HepG2 (cell line): ENCODE measurements around the gene CALR. TPM values are rescaled to one million over a fixed set of nuclear protein-coding genes. Genes with fewer than 3 reads are reported as not detected.

Source experiments
- ARID4A ChIP-seq: sonication (generic); formaldehyde crosslinking; IDR thresholded peaks from 2 replicates; pipeline ENCODE4 v1.5.0; 2020; ENCODE audit warnings: mild to moderate bottlenecking, missing genetic modification reagents, borderline replicate concordance
- ESRRA ChIP-seq: sonication (generic); formaldehyde crosslinking; IDR thresholded peaks from 2 replicates; pipeline ENCODE4 v1.5.1; 2020; ENCODE audit warnings: mild to moderate bottlenecking, low read depth, missing genetic modification reagents
- PATZ1 ChIP-seq: sonication (generic); formaldehyde crosslinking; IDR thresholded peaks from 2 replicates; pipeline ENCODE4 v1.4.0; 2020; ENCODE audit warnings: missing genetic modification reagents
- TBL1XR1 ChIP-seq: fragments of 150-350 bp; IDR thresholded peaks from 2 replicates; pipeline ENCODE4 v1.6.1; 2014; ENCODE audit warnings: borderline replicate concordance, low read length; ENCODE audit not compliant: partially characterized antibody
- TBP ChIP-seq: sonication (generic); formaldehyde crosslinking; IDR thresholded peaks from 2 replicates; pipeline ENCODE4 v1.5.0; 2020; ENCODE audit warnings: missing genetic modification reagents
- TCF12 ChIP-seq, 2 experiments: fragments of 450-650 bp in 1 of 2; sonication (generic) in 1 of 2; formaldehyde crosslinking in 1 of 2; IDR thresholded peaks; 2 replicates each; pipeline versions ENCODE4 v1.6.1 to v1.8.0; 2017 to 2022; ENCODE audit warnings: antibody characterized with exemption in 1 of 2, mild to moderate bottlenecking in 1 of 2, missing genetic modification reagents in 1 of 2, moderate library complexity in 1 of 2
- ZNF496 ChIP-seq: sonication (generic); formaldehyde crosslinking; IDR thresholded peaks from 2 replicates; pipeline ENCODE4 v1.8.1; 2023; ENCODE audit warnings: mild to moderate bottlenecking, moderate library complexity, missing genetic modification reagents; ENCODE audit not compliant: insufficient replicate concordance
- ZNF513 ChIP-seq: sonication (generic); formaldehyde crosslinking; conservative IDR thresholded peaks from 2 replicates; pipeline ENCODE4 v1.5.0; 2020; ENCODE audit warnings: missing genetic modification reagents
- polyA plus RNA-seq, 8 experiments: library from polyadenylated mRNA; depleted of rRNA in 3 of 8; stranded (reverse) in 7 of 8; unstranded in 1 of 8; fragments of >200 nt; fragmentation: Illumina TruSeq in 4 of 8; extraction: Trizol in 4 of 8; gene quantifications; 2 replicates each; pipeline versions ENCODE4 v1.2.1 to v1.2.3, GENCODE V29; 2011 to 2016; ENCODE audit warnings: low read depth in 4 of 8, missing spikeins in 1 of 8, mixed read lengths in 1 of 8; ENCODE audit not compliant: insufficient read depth in 1 of 8
- total RNA-seq, 5 experiments: library from RNA; depleted of rRNA; stranded (reverse); fragments of >200 nt; fragmentation: Illumina TruSeq; extraction: Trizol; gene quantifications; 2 replicates each; pipeline ENCODE4 v1.2.3, GENCODE V29; 2016; ENCODE audit warnings: low read depth in 1 of 5
- TF ChIP-seq, protein P1 (sequence below): sonication (generic); formaldehyde crosslinking; IDR thresholded peaks from 2 replicates; pipeline ENCODE4 v1.5.0; 2020; ENCODE audit warnings: mild to moderate bottlenecking, missing genetic modification reagents, borderline replicate concordance

CALR gene
- total and polyA plus RNA-seq, 2 of the 13 experiments (the other 11 are each of a cell fraction or from before 2014, with no cell fraction given) = 898 to 934 TPM

DNA sequence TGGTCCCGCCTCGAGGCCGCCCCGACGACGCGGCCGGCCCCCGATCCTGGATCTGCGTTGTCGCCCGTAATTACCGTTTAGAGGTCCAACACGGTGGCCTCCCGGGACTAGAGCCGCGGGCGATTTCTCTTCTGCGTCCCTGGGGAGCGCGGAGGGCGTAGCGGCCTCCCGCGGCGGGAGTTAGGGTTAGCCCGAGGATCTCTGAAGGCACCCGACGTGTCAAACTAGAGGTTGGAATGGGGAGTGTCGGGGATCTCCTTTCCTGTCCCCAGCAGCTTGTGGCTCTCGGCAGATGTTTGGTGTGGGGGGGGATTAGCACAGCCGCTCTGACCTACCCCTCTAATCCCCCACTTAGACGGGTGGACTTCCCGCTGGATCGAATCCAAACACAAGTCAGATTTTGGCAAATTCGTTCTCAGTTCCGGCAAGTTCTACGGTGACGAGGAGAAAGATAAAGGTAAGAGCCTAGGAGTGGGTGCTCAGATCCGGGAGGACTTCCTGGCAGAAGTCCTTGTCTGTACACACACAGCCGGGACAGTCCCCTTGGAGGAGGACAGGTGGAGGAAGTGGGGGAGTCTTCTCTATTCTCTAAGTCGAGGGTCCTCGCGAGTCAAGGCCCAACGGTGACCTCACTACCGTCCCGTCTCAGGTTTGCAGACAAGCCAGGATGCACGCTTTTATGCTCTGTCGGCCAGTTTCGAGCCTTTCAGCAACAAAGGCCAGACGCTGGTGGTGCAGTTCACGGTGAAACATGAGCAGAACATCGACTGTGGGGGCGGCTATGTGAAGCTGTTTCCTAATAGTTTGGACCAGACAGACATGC lies 581 bp downstream of the CALR start (continued):
- TF ChIP-seq ARID4A (CRISPR knock-in tag) = peak; percentile 2; the same call in 1 of the 2 replicates
- TF ChIP-seq ESRRA (CRISPR knock-in tag) = 0 out of 2 replicates have a peak, but pooled peaks have one; percentile 1
- no peak for TF ChIP-seq ZNF496 (CRISPR knock-in tag)
- TF ChIP-seq, protein P1, sequence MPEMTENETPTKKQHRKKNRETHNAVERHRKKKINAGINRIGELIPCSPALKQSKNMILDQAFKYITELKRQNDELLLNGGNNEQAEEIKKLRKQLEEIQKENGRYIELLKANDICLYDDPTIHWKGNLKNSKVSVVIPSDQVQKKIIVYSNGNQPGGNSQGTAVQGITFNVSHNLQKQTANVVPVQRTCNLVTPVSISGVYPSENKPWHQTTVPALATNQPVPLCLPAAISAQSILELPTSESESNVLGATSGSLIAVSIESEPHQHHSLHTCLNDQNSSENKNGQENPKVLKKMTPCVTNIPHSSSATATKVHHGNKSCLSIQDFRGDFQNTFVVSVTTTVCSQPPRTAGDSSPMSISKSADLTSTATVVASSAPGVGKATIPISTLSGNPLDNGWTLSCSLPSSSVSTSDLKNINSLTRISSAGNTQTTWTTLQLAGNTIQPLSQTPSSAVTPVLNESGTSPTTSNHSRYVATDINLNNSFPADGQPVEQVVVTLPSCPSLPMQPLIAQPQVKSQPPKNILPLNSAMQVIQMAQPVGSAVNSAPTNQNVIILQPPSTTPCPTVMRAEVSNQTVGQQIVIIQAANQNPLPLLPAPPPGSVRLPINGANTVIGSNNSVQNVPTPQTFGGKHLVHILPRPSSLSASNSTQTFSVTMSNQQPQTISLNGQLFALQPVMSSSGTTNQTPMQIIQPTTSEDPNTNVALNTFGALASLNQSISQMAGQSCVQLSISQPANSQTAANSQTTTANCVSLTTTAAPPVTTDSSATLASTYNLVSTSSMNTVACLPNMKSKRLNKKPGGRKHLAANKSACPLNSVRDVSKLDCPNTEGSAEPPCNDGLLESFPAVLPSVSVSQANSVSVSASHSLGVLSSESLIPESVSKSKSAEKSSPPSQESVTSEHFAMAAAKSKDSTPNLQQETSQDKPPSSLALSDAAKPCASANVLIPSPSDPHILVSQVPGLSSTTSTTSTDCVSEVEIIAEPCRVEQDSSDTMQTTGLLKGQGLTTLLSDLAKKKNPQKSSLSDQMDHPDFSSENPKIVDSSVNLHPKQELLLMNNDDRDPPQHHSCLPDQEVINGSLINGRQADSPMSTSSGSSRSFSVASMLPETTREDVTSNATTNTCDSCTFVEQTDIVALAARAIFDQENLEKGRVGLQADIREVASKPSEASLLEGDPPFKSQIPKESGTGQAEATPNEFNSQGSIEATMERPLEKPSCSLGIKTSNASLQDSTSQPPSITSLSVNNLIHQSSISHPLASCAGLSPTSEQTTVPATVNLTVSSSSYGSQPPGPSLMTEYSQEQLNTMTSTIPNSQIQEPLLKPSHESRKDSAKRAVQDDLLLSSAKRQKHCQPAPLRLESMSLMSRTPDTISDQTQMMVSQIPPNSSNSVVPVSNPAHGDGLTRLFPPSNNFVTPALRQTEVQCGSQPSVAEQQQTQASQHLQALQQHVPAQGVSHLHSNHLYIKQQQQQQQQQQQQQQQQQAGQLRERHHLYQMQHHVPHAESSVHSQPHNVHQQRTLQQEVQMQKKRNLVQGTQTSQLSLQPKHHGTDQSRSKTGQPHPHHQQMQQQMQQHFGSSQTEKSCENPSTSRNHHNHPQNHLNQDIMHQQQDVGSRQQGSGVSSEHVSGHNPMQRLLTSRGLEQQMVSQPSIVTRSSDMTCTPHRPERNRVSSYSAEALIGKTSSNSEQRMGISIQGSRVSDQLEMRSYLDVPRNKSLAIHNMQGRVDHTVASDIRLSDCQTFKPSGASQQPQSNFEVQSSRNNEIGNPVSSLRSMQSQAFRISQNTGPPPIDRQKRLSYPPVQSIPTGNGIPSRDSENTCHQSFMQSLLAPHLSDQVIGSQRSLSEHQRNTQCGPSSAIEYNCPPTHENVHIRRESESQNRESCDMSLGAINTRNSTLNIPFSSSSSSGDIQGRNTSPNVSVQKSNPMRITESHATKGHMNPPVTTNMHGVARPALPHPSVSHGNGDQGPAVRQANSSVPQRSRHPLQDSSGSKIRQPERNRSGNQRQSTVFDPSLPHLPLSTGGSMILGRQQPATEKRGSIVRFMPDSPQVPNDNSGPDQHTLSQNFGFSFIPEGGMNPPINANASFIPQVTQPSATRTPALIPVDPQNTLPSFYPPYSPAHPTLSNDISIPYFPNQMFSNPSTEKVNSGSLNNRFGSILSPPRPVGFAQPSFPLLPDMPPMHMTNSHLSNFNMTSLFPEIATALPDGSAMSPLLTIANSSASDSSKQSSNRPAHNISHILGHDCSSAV = 0 out of 2 replicates have a peak, but pooled peaks have one; percentile 22
- no peak for TF ChIP-seq TBP (CRISPR knock-in tag)
- no peak for TF ChIP-seq PATZ1
- no peak for TF ChIP-seq ZNF513 (CRISPR knock-in tag)
- no peak for TF ChIP-seq TCF12 (IDR thresholded peaks at IDR 0.05)
- 0 out of 2 replicates have a peak, but pooled peaks have one; percentile 75 for TF ChIP-seq TCF12 (CRISPR knock-in tag; IDR thresholded peaks at IDR 0.05)
- no peak for TF ChIP-seq TBL1XR1
